ENCODE results near the gene CD200R1L. TPM values are rescaled to one million over a fixed set of nuclear protein-coding genes. Genes with fewer than 3 reads are reported as not detected.

Gene CD200R1L
- total RNA-seq, 1 donor from 2014 or later = not detected

DNA sequence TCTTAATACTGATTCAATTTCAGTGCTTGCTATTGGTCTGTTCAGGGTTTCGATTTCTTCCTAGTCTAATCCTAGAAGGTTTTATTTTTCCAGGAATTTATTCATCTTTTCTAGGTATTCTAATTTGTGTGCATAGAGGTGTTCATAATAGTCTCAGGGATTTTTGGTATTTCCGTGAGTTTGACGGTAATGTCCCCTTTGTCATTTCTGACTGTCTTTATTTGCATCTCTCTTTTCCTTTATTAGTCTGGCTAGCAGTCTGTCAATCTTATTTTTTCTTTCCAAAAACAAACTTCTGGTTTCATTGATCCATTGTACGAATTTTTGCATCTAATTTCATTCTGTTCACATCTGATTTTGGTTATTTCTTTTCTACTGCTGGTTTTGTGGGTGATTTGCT lies 35.2 kb upstream of the CD200R1L start:
- no peaks in the 10 kb centered on the region for H3K36me3 Mint-ChIP-seq (ENCODE audit: low read depth)
- no peak for DNase-seq (ENCODE audit: low read depth, low spot score)
- peaks cover 15% of the 10 kb centered on the region for H3K9me3 Mint-ChIP-seq
- no peak overlapping the region for H3K4me3 Mint-ChIP-seq
- no peaks in the 10 kb centered on the region for H3K4me1 Mint-ChIP-seq
- no peaks in the 10 kb centered on the region for H3K27me3 Mint-ChIP-seq (ENCODE audit: low read depth)
- H3K27ac Mint-ChIP-seq (ENCODE audit: unreplicated experiment) = no peak overlapping the region
- TF ChIP-seq, protein P1, sequence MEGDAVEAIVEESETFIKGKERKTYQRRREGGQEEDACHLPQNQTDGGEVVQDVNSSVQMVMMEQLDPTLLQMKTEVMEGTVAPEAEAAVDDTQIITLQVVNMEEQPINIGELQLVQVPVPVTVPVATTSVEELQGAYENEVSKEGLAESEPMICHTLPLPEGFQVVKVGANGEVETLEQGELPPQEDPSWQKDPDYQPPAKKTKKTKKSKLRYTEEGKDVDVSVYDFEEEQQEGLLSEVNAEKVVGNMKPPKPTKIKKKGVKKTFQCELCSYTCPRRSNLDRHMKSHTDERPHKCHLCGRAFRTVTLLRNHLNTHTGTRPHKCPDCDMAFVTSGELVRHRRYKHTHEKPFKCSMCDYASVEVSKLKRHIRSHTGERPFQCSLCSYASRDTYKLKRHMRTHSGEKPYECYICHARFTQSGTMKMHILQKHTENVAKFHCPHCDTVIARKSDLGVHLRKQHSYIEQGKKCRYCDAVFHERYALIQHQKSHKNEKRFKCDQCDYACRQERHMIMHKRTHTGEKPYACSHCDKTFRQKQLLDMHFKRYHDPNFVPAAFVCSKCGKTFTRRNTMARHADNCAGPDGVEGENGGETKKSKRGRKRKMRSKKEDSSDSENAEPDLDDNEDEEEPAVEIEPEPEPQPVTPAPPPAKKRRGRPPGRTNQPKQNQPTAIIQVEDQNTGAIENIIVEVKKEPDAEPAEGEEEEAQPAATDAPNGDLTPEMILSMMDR (conservative IDR thresholded peaks at IDR 0.05) = no peak

DNA sequence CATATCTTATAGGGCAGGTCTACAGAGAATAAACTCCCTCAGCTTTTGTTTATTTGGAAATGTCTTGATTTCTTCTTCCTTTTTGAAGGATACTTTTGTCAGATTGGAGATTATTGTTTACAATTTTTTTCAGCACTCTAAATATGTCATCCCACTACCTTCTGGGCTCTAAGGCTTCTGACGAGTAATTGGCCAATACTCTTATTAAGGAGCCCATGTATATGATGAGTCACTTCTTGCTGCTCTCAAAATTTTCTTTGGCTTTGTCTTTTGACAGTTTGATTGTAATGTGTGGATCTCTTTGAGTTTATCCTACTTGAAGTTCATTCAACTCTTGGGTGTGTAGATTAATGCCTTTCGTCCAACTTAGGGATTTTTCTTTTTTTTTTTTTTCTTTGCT lies 28.9 kb upstream of the CD200R1L start:
- no peak for DNase-seq (ENCODE audit: low read depth, low spot score)
- Mint-ChIP-seq H3K36me3 (ENCODE audit: low read depth) (peaks cover 3% of the 10 kb centered on the region), H3K4me3 (no peak overlapping the region), H3K4me1 (no peaks in the 10 kb centered on the region), H3K27ac (ENCODE audit: unreplicated experiment) (no peak overlapping the region), H3K27me3 (ENCODE audit: low read depth) (no peaks in the 10 kb centered on the region), H3K9me3 (peaks cover 11% of the 10 kb centered on the region)
- TF ChIP-seq, protein P1 (conservative IDR thresholded peaks at IDR 0.05) = no peak

DNA sequence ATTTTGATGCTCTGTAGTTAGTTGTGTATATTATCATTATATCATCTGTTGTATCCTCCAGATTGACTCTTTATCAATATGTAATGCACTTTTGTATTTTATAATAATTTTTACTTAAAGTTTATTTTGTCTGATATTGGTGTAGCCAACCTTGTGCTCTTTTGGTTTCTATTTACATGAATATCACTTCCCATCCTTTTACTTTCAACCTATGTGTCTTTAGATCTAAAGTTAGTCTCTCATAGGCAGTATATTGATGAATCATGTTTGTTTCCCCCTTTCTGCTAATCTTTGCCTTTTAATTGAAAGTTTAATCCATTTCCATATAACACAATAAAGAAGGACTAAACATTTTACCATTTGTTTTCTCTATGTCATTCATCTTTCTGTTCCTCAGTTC lies 28.1 kb upstream of the CD200R1L start:
- Mint-ChIP-seq H3K27ac (ENCODE audit: unreplicated experiment) (no peak overlapping the region), H3K36me3 (ENCODE audit: low read depth) (peaks cover 6% of the 10 kb centered on the region), H3K9me3 (peaks cover 15% of the 10 kb centered on the region)

DNA sequence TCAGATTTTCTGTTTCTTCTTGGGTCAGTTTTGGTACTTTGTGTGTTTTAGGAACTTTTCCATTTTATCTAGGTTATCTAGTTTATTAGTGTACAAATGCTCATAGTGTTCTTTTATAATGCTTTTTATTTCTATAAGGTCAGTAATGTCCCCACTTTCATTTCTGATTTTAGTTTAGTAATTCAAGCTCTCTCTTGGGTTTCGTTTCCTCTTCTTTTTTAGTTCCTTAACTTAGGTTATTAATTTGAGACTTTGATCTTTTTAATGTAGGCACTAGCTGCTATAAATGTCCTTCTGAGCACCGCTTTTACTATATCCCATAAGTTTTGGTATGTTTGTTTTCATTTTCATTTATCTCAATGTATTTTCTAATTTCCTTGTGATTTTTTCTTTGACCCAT lies 27.0 kb upstream of the CD200R1L start:
- Mint-ChIP-seq H3K9me3 (peaks cover 17% of the 10 kb centered on the region), H3K4me3 (no peak overlapping the region), H3K36me3 (ENCODE audit: low read depth) (peaks cover 6% of the 10 kb centered on the region), H3K27ac (ENCODE audit: unreplicated experiment) (no peak overlapping the region), H3K4me1 (no peaks in the 10 kb centered on the region), H3K27me3 (ENCODE audit: low read depth) (no peaks in the 10 kb centered on the region)
- TF ChIP-seq, protein P1 (conservative IDR thresholded peaks at IDR 0.05) = no peak
- DNase-seq (ENCODE audit: low read depth, low spot score) = no peak

More for the DNA sequence above, 28.1 kb upstream of the CD200R1L start:
- DNase-seq (ENCODE audit: low read depth, low spot score) = no peak
- no peaks in the 10 kb centered on the region for H3K4me1 Mint-ChIP-seq
- no peaks in the 10 kb centered on the region for H3K27me3 Mint-ChIP-seq (ENCODE audit: low read depth)
- TF ChIP-seq, protein P1 (conservative IDR thresholded peaks at IDR 0.05) = no peak
- H3K4me3 Mint-ChIP-seq = no peak overlapping the region

DNA sequence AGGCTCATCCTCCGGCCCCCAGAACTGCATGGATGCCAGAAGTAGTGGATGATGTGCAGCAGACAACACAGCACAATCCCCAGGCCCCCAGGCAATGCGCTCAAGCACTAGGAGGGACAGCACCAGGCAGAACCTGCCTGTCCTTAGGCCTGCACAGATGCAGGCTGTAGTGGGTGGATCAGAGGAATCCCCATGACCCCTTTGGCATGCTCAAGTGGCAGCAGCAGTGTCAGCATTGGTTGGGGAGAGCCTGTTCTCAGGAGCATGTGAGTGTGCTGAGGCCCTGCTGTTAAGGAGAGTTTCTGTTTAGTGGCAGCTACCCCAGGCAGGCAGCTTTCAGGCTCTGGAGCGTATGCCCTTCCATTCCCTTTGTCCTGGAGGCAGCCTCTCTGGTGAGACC lies 25.1 kb upstream of the CD200R1L start:
- DNase-seq (ENCODE audit: low read depth, low spot score) = no peak
- H3K4me3 Mint-ChIP-seq = no peak overlapping the region
- peaks cover 12% of the 10 kb centered on the region for H3K9me3 Mint-ChIP-seq
- no peak overlapping the region for H3K27ac Mint-ChIP-seq (ENCODE audit: unreplicated experiment)
- peaks cover 6% of the 10 kb centered on the region for H3K36me3 Mint-ChIP-seq (ENCODE audit: low read depth)
- no peaks in the 10 kb centered on the region for H3K4me1 Mint-ChIP-seq
- TF ChIP-seq, protein P1 (conservative IDR thresholded peaks at IDR 0.05) = no peak
- H3K27me3 Mint-ChIP-seq (ENCODE audit: low read depth) = no peaks in the 10 kb centered on the region

DNA sequence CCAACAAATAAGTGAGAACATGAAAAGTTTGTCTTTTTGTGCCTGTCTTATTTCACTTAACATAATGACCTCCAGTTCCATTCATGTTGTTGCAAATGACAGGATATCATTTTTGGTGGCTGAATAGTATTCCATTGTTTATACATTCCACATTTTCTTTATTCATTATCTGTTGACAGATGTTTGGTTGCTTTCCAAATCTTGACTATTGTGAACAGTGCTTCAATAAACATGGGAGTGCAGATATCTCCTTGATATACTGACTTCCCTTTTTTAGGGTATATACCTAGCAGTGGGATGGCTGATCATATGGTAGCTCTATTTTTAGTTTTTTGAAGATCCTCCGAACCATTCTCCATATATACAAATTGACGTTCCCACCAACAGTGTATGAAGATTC lies 19.1 kb upstream of the CD200R1L start:
- H3K27ac Mint-ChIP-seq (ENCODE audit: unreplicated experiment) = no peak overlapping the region
- no peak overlapping the region for H3K4me3 Mint-ChIP-seq
- peaks cover 22% of the 10 kb centered on the region for H3K9me3 Mint-ChIP-seq
- TF ChIP-seq, protein P1 (conservative IDR thresholded peaks at IDR 0.05) = no peak
- DNase-seq (ENCODE audit: low read depth, low spot score) = no peak
- no peaks in the 10 kb centered on the region for H3K27me3 Mint-ChIP-seq (ENCODE audit: low read depth)
- peaks cover 3% of the 10 kb centered on the region for H3K36me3 Mint-ChIP-seq (ENCODE audit: low read depth)
- H3K4me1 Mint-ChIP-seq = no peaks in the 10 kb centered on the region

Measured in neural crest cell (in vitro differentiated cells).